K562 (cell line): ENCODE results near the gene SPEM1. TPM values are rescaled to one million over a fixed set of nuclear protein-coding genes. Genes with fewer than 3 reads are reported as not detected.

Source experiments
- ATAC-seq: fragments of 200-7000 bp; cut with Tn5 transposase; 3 replicates; pipeline ENCODE4 v1.9.1; 2020; ENCODE audit warnings: moderate library complexity
- BruUV-seq: library from RNA; stranded (reverse); fragments of 400-500 nt; replicated peaks from 2 replicates; lab custom pipeline; 2021; lab: Mats Ljungman, UMichigan
- CTCF ChIA-PET: fragments of 300-600 bp; formaldehyde crosslinking; extraction: SDS; loops from one replicate; lab custom pipeline; 2021; ENCODE audit warnings: low intra/inter-chr PET ratio; lab: Yijun Ruan, JAX
- POLR2A ChIA-PET: fragments of 300-600, 350-650 bp; sonication (Branson Sonifier 250); formaldehyde crosslinking; extraction: SDS; loops from one replicate; lab custom pipeline; 2021; ENCODE audit warnings: antibody characterized with exemption, inconsistent platforms; lab: Yijun Ruan, JAX
- DNase-seq, 4 experiments: peaks; one replicate each; pipeline versions ENCODE4 v3.0.0 to v3.0.0-alpha.2; 2011 to 2018; ENCODE audit warnings: low spot score in 3 of 4, mixed read lengths in 3 of 4; ENCODE audit errors: extremely low read depth in 1 of 4
- FAIRE-seq: peaks from 2 replicates; lab custom pipeline; 2011; peaks lifted over from hg19 to GRCh38; lab: Jason Lieb, UNC
- H2AFZ ChIP-seq: 2 replicates; pipeline ENCODE4 v1.6.0; 2011; ENCODE audit warnings: low read depth, low read length, control low read depth, inconsistent platforms
- H3K27ac ChIP-seq: fragments of 200-600 bp; 3 replicates; pipeline ENCODE4 v1.8.0; 2011; ENCODE audit warnings: low read depth, mild to moderate bottlenecking, control low read depth, inconsistent platforms, low read length, moderate library complexity, mixed read lengths; ENCODE audit errors: extremely low read depth
- H3K27me3 ChIP-seq, 2 experiments: fragments of 300-600 bp in 1 of 2; 2 replicates in 1 of 2; 3 replicates in 1 of 2; pipeline versions ENCODE4 v1.6.0 to v1.8.0; 2011; ENCODE audit warnings: inconsistent platforms in 2 of 2, low read length in 2 of 2, mild to moderate bottlenecking in 1 of 2, mixed read lengths in 1 of 2, moderate library complexity in 1 of 2; ENCODE audit not compliant: control insufficient read depth in 2 of 2, insufficient read depth in 2 of 2
- H3K36me3 ChIP-seq: fragments of 300-600 bp; 3 replicates; pipeline ENCODE4 v1.8.0; 2011; ENCODE audit warnings: mild to moderate bottlenecking, low read length, inconsistent platforms; ENCODE audit not compliant: control insufficient read depth, insufficient read depth
- H3K4me1 ChIP-seq, 2 experiments: fragments of 200-600 bp in 1 of 2; replicated peaks in 1 of 2; 2 replicates in 1 of 2; 3 replicates in 1 of 2; pipeline versions ENCODE4 v1.5.1 to v1.8.0; 2011; ENCODE audit warnings: inconsistent platforms in 2 of 2, low read length in 2 of 2, mild to moderate bottlenecking in 1 of 2, mixed read lengths in 1 of 2, moderate library complexity in 1 of 2; ENCODE audit not compliant: control insufficient read depth in 2 of 2, insufficient read depth in 2 of 2
- H3K4me2 ChIP-seq: 2 replicates; pipeline ENCODE4 v1.6.1; 2011; ENCODE audit warnings: low read length, control low read depth, inconsistent platforms, mixed read lengths; ENCODE audit not compliant: insufficient read depth
- H3K4me3 ChIP-seq: fragments of 200-600 bp; sonication (generic), shearing (Covaris generic); 2 replicates; pipeline ENCODE4 v1.5.1; 2016; ENCODE audit warnings: control low read depth, inconsistent platforms
- H3K79me2 ChIP-seq: fragments of 200-600 bp; 3 replicates; pipeline ENCODE4 v1.8.0; 2011; ENCODE audit warnings: low read length, inconsistent platforms; ENCODE audit not compliant: control insufficient read depth, insufficient read depth
- H3K9ac ChIP-seq, 2 experiments: 2 replicates each; pipeline versions ENCODE4 v1.6.0 to v1.6.1; 2011; ENCODE audit warnings: low read depth in 2 of 2, low read length in 2 of 2, control low read depth in 1 of 2, inconsistent platforms in 1 of 2, mild to moderate bottlenecking in 1 of 2, mixed read lengths in 1 of 2; ENCODE audit not compliant: insufficient read depth in 1 of 2
- H3K9me1 ChIP-seq: one replicate; pipeline ENCODE4 v1.6.0; 2011; ENCODE audit warnings: inconsistent platforms, mild to moderate bottlenecking, low read length, moderate library complexity; ENCODE audit not compliant: control insufficient read depth, insufficient read depth
- H3K9me3 ChIP-seq: replicated peaks from 2 replicates; pipeline ENCODE4 v1.5.1; 2011; ENCODE audit warnings: low read depth, low read length, inconsistent platforms; ENCODE audit not compliant: control insufficient read depth, insufficient read depth
- H4K20me1 ChIP-seq: replicated peaks from 2 replicates; pipeline ENCODE4 v1.6.1; 2011; ENCODE audit warnings: low read length, inconsistent platforms, mixed read lengths; ENCODE audit not compliant: control insufficient read depth, insufficient read depth
- ARID1B ChIP-seq: fragments of 450-650 bp; IDR thresholded peaks from 2 replicates; pipeline ENCODE4 v1.6.1; 2016; ENCODE audit warnings: antibody characterized with exemption, mild to moderate bottlenecking, inconsistent platforms
- DIDO1 ChIP-seq: fragments of 450-650 bp; IDR thresholded peaks from 2 replicates; pipeline ENCODE4 v1.6.1; 2016; ENCODE audit warnings: low read depth, missing biosample characterization, missing genetic modification characterization
- E2F8 ChIP-seq: fragments of 450-650 bp; IDR thresholded peaks from 2 replicates; pipeline ENCODE4 v1.7.1; 2018; ENCODE audit warnings: mild to moderate bottlenecking, low read depth; ENCODE audit not compliant: partially characterized antibody
- ESRRA ChIP-seq: fragments of 450-650 bp; IDR thresholded peaks from 2 replicates; pipeline ENCODE4 v1.6.1; 2014; ENCODE audit warnings: low read depth, mild to moderate bottlenecking, moderate library complexity, borderline replicate concordance
- FOXA3 ChIP-seq, 2 experiments: fragments of 450-650 bp in 1 of 2; sonication (generic) in 1 of 2; formaldehyde crosslinking; IDR thresholded peaks in 1 of 2; conservative IDR thresholded peaks in 1 of 2; 2 replicates each; pipeline versions ENCODE4 v1.4.0 to v1.8.0; 2020 to 2022; ENCODE audit warnings: mild to moderate bottlenecking in 2 of 2, missing genetic modification reagents in 1 of 2
- GTF2E2 ChIP-seq: fragments of 200-800 bp; sonication (Bioruptor generic); IDR thresholded peaks from 2 replicates; pipeline ENCODE4 v1.6.1; 2016; ENCODE audit warnings: missing genetic modification characterization, missing compliant biosample characterization
- HDAC2 ChIP-seq: fragments of 450-650 bp; IDR thresholded peaks from 2 replicates; pipeline ENCODE4 v1.6.1; 2016; ENCODE audit warnings: mild to moderate bottlenecking
- KDM1A ChIP-seq, 2 experiments: fragments of 450-650 bp; IDR thresholded peaks; 2 replicates each; pipeline ENCODE4 v1.6.1; 2016; ENCODE audit warnings: mild to moderate bottlenecking in 2 of 2
- MEF2A ChIP-seq: IDR thresholded peaks from 2 replicates; pipeline ENCODE4 v1.6.1; 2011; ENCODE audit warnings: low read depth, mild to moderate bottlenecking, low read length, moderate library complexity; ENCODE audit not compliant: control insufficient read depth
- POLR2AphosphoS2 ChIP-seq: IDR thresholded peaks from 2 replicates; pipeline ENCODE4 v1.6.1; 2012; ENCODE audit warnings: low read length, improper control_type of control experiment
- POLR2B ChIP-seq: fragments of 450-650 bp; IDR thresholded peaks from 2 replicates; pipeline ENCODE4 v1.6.1; 2018; ENCODE audit warnings: low read depth; ENCODE audit not compliant: partially characterized antibody
- PREB ChIP-seq: sonication (generic); formaldehyde crosslinking; IDR thresholded peaks from 2 replicates; pipeline ENCODE4 v1.8.1; 2023; ENCODE audit warnings: mild to moderate bottlenecking, missing genetic modification reagents
- RBBP5 ChIP-seq: fragments of 200-600 bp; sonication (generic); IDR thresholded peaks from 2 replicates; pipeline ENCODE4 v1.6.1; 2012; ENCODE audit warnings: borderline replicate concordance, mild to moderate bottlenecking, low read length, control low read depth, inconsistent platforms; ENCODE audit not compliant: insufficient read depth, poor library complexity, severe bottlenecking
- RNF2 ChIP-seq: sonication (generic); IDR thresholded peaks from 2 replicates; pipeline ENCODE4 v1.6.1; 2016
- TAF9B ChIP-seq: fragments of 450-650 bp; IDR thresholded peaks from 2 replicates; pipeline ENCODE4 v1.6.1; 2018; ENCODE audit warnings: mild to moderate bottlenecking; ENCODE audit not compliant: partially characterized antibody
- TFE3 ChIP-seq: fragments of 450-650 bp; formaldehyde crosslinking; IDR thresholded peaks from 2 replicates; pipeline ENCODE4 v1.4.0; 2020; ENCODE audit warnings: mild to moderate bottlenecking, mixed read lengths
- ZEB2 ChIP-seq: fragments of 450-650 bp; IDR thresholded peaks from 2 replicates; pipeline ENCODE4 v1.6.1; 2016
- ZFP30 ChIP-seq: fragments of 250-450 bp; sonication (Bioruptor Pico); IDR thresholded peaks from 2 replicates; pipeline ENCODE4 v1.8.0; 2022; ENCODE audit warnings: moderate library complexity, mild to moderate bottlenecking, inconsistent platforms, borderline replicate concordance
- WGBS: fragments of 100-300 bp; shearing (Covaris generic); methylation state at CpG from one replicate; pipeline ENCODE4 v1.1.6; 2016; ENCODE audit warnings: low coverage, mixed read lengths; ENCODE audit not compliant: insufficient coverage; ENCODE audit errors: missing lambda C conversion rate; 5-methylcytosine and 5-hydroxymethylcytosine counted together
- in situ Hi-C: fragments of 300-500 bp; cut with MboI; formaldehyde crosslinking; loops from 4 replicates; pipeline ENCODE4 v1.15.0; 2018; ENCODE audit warnings: inconsistent platforms, mixed read lengths
- intact Hi-C: fragments of 100-400 bp; cut with micrococcal nuclease; formaldehyde crosslinking; loops from 2 replicates; pipeline ENCODE4 v1.14.2; 2022
- polyA plus RNA-seq, 8 experiments: library from polyadenylated mRNA; depleted of rRNA in 4 of 8; stranded (reverse) in 5 of 8; unstranded in 3 of 8; fragments of >200 nt; fragmentation: Nextera tagmentation in 2 of 8; fragmentation: Illumina TruSeq in 1 of 8; extraction: Ambion mirVana in 2 of 8; extraction: Trizol in 1 of 8; gene quantifications; 2 replicates each; pipeline versions ENCODE4 v1.2.1 to v1.2.3, GENCODE V29; 2011 to 2014; ENCODE audit warnings: inconsistent platforms in 1 of 8, missing spikeins in 1 of 8
- total RNA-seq, 7 experiments: library from RNA; depleted of rRNA in 6 of 7; stranded (reverse); fragments of >200 nt in 6 of 7; fragmentation: Illumina TruSeq in 2 of 7; extraction: Trizol in 2 of 7; gene quantifications; 2 replicates each; pipeline versions ENCODE4 v1.2.1 to v1.2.3, GENCODE V29; 2011 to 2021; ENCODE audit warnings: low replicate concordance in 1 of 7

The SPEM1 gene
- total and polyA plus RNA-seq, 9 of the 15 experiments (the other 6 are each of a cell fraction or from before 2014, with no cell fraction given): not detected

- Histone ChIP-seq H3K9ac (no peak overlapping the region), H3K4me3 (no peak overlapping the region), H3K36me3 (no peaks in the 10 kb centered on the region), H4K20me1 (no peaks in the 10 kb centered on the region), H3K4me1 (no peaks in the 10 kb centered on the region; a peak in 1 of 5 replicates), H3K4me2 (no peak overlapping the region), H2AFZ (no peak overlapping the region), H3K27me3 (peaks cover 3 to 4% of the 10 kb centered on the region in 2 experiments; a peak in 1 of 5 replicates), H3K9me3 (no peaks in the 10 kb centered on the region), H3K27ac (no peak overlapping the region), H3K9me1 (no peaks in the 10 kb centered on the region), H3K79me2 (no peaks in the 10 kb centered on the region)
- ChIA-PET POLR2A (interaction anchor here (1.8 kb wide), 1 partner anchor 111 kb away, joined by 4 read pairs; no protein-coding TSS in a partner anchor), CTCF (no interaction called here)
- no TSS peak for BruUV-seq
- WGBS: 0% methylated on average over 2 of the region's 2 CpGs
- intact Hi-C loops: no loop called here
- in situ Hi-C loops: no loop called here
- FAIRE-seq: no peak
- no peak for DNase-seq
- ATAC-seq: peak; percentile 33; the same call in 2 of the 3 replicates
- TF ChIP-seq HDAC2 (no peak), MEF2A (peak; percentile 57; the same call in 1 of the 2 replicates), POLR2B (no peak), DIDO1 (tag) (no peak), TAF9B (no peak), POLR2AphosphoS2 (no peak), ARID1B (peak; percentile 55; the same call in 1 of the 2 replicates), PREB (CRISPR knock-in tag) (no peak), RNF2 (no peak), ESRRA (no peak; the same call in 1 of the 2 replicates), GTF2E2 (no peak), TFE3 (CRISPR knock-in tag) (no peak), FOXA3 (CRISPR knock-in tag; conservative IDR thresholded peaks at IDR 0.05 in 1 of 2, IDR thresholded peaks at IDR 0.05 in 1 of 2) (peak; percentile 74 to 87; a peak in 3 of 4 replicates), RBBP5 (no peak), KDM1A (IDR thresholded peaks at IDR 0.05) (peak; percentile 47 to 61; a peak in 3 of 4 replicates), ZEB2 (0 out of 2 replicates have a peak, but pooled peaks have one; percentile 20), E2F8 (no peak), ZFP30 (CRISPR knock-in tag) (no peak)
These were observed 45.8 kb upstream of the SPEM1 start for GRCh38 chr17:7374353-7374752.
